SH-SY5Y (cell line): ENCODE results near the gene PIGA.

Experiments used
- GATA2 ChIP-seq: IDR thresholded peaks from 2 replicates; pipeline ENCODE4 v1.6.1; 2011; ENCODE audit warnings: mild to moderate bottlenecking, low read depth, low read length
- GATA3 ChIP-seq: IDR thresholded peaks from 2 replicates; pipeline ENCODE4 v1.6.1; 2011; ENCODE audit warnings: low read depth, mild to moderate bottlenecking, low read length, moderate library complexity

DNA sequence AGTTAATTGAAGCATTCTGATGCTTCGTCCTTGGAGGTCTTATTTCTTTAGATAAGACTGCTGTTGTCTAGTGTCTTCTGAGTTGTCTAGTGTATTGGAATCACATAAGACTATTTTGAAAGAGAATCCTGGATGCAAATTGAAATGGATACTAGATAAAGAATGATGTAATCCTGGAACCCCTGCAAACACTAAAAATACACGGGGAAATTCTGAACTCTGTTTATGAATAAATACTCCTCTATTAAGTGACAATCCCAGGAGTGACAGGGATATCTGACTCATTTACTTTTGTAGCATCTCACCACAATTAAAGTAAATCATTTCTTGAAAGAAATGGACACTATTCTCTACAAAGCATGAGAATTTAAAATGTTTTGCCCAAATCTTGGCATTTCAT lies 20.9 kb downstream of the PIGA start:
- TF ChIP-seq GATA2: no peak
- TF ChIP-seq GATA3: no peak
